Measurements from ENCODE around the gene HLA-B.
"Not testable (repeated sequence)": the region's sequence is repeated elsewhere in the genome, so short reads cannot be mapped to it uniquely, and the experiment has no call there.

The HLA-B gene

DNA sequence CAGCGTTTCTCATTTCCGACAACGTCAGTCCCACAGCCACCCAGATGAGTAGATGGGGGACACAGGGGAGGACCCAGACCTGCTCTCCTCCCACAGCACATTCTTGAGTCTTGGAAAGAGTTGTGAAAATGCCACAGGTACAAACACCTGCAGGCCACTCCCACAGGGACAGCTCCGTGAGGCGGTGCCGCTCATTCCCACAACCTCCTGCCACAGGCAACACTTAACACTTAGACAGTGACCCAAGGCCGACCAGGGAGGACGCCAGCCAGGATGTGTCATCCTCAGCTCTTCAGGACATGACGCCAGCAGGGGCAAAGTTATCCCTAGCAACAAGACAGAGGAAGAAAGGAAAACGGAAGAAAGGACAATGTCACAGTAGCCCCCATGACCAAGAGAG is 22.9 kb upstream of the HLA-B start:
- no peak overlapping the region for H3K4me2 ChIP-seq (ENCODE audit: low read length)
- no peaks in the 10 kb centered on the region for H3K36me3 ChIP-seq (ENCODE audit: control insufficient read depth, insufficient read depth, low read length)
- no peaks in the 10 kb centered on the region for H3K4me1 ChIP-seq
- no peaks in the 10 kb centered on the region for H3K79me2 ChIP-seq
- no peak overlapping the region for H2AFZ ChIP-seq
- H3K4me3 ChIP-seq (ENCODE audit: low read depth, low read length): no peak overlapping the region
- TF ChIP-seq, protein P1, sequence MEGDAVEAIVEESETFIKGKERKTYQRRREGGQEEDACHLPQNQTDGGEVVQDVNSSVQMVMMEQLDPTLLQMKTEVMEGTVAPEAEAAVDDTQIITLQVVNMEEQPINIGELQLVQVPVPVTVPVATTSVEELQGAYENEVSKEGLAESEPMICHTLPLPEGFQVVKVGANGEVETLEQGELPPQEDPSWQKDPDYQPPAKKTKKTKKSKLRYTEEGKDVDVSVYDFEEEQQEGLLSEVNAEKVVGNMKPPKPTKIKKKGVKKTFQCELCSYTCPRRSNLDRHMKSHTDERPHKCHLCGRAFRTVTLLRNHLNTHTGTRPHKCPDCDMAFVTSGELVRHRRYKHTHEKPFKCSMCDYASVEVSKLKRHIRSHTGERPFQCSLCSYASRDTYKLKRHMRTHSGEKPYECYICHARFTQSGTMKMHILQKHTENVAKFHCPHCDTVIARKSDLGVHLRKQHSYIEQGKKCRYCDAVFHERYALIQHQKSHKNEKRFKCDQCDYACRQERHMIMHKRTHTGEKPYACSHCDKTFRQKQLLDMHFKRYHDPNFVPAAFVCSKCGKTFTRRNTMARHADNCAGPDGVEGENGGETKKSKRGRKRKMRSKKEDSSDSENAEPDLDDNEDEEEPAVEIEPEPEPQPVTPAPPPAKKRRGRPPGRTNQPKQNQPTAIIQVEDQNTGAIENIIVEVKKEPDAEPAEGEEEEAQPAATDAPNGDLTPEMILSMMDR (IDR thresholded peaks at IDR 0.05): no peak
- H3K27ac ChIP-seq: no peak overlapping the region
- H3K9ac ChIP-seq: no peak overlapping the region
- H3K27me3 ChIP-seq (ENCODE audit: control insufficient read depth, insufficient read depth, low read length): no peaks in the 10 kb centered on the region
- H3K9me3 ChIP-seq (ENCODE audit: control insufficient read depth, low read length): no peaks in the 10 kb centered on the region

DNA sequence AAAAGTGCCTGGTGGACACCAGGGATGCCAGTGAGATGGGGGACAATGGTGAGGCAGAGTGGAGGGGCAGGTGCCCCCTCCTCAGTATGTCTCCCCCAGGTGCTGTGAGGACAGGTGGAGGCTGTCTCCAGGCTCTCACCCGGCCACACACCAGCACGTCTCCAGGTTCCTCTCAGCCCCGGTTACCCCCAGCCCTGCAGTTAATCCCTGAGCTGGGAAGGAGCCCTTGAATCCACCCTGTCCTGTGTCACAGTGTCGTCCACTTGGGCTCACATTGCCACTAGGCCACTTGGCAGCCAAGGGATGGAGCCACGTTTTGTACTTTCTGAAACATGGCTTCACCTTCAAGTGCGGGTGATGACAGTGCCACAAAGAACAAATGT is 21.7 kb upstream of the HLA-B start:
- H3K27me3 ChIP-seq (ENCODE audit: control insufficient read depth, insufficient read depth, low read length): no peaks in the 10 kb centered on the region
- H3K9ac ChIP-seq: no peak overlapping the region
- no peak overlapping the region for H3K4me2 ChIP-seq (ENCODE audit: low read length)
- H3K36me3 ChIP-seq (ENCODE audit: control insufficient read depth, insufficient read depth, low read length): no peaks in the 10 kb centered on the region
- H3K79me2 ChIP-seq: no peaks in the 10 kb centered on the region
- no peaks in the 10 kb centered on the region for H3K4me1 ChIP-seq
- no peak overlapping the region for H3K27ac ChIP-seq
- H3K9me3 ChIP-seq (ENCODE audit: control insufficient read depth, low read length): no peaks in the 10 kb centered on the region
- TF ChIP-seq, protein P1 (IDR thresholded peaks at IDR 0.05): no peak
- H2AFZ ChIP-seq: no peak overlapping the region
- H3K4me3 ChIP-seq (ENCODE audit: low read depth, low read length): no peak overlapping the region

DNA sequence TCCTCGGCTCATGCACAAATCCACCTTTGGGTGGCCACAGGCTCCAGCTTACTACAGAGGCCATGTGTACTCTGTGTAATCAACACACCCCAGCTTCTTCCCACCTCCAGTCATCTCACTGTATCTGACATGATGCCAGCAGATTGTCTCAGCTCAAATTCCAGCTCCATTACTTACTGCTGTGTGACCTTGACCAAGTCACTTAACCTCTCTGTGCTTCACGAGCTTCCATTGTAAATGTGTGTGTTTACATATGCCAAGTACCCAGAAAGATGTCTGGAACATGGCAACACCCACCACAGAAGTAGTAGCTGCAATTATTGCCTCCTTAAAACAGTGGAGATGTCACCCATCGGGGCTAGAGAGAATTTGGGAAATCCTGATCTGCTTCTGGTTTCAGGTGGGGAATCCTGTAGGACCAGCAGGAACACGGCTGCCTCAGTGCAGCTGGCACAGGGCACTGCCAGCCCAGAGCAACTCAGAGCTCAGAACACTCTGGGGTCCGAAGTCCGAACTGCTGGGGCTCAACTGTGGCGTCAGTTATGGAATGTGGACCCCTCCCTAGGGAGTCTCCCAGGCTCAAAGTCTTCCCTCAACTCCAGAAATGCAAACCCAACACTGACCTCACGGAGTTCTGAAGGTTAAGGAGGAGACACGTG is 21.2 kb upstream of the HLA-B start:
- TF ChIP-seq, protein P1 (IDR thresholded peaks at IDR 0.05): no peak
- no peak overlapping the region for H3K27ac ChIP-seq

DNA sequence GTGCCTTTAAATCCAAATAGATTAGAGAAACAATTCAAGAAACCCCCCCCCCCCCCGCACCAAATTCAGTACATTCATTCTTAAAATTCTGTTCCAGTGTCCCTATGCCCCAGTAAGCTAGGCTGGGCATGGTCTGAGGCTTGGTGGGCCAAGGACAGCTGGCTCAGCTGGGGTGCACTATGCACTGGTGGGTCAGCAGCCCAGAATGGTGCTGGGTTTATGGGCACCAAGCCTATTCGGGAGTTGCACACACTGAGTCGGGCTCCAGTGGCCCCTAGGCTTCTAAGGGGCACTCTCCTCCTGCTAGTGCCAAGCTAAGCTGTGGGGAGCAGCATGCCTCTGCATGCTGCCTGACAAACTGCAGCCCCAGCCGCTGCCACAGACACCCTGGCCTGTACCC is 20.1 kb upstream of the HLA-B start:
- H3K27ac ChIP-seq: no peak overlapping the region
- H3K27me3 ChIP-seq (ENCODE audit: control insufficient read depth, insufficient read depth, low read length): no peaks in the 10 kb centered on the region
- H3K79me2 ChIP-seq: no peaks in the 10 kb centered on the region
- H3K4me2 ChIP-seq (ENCODE audit: low read length): no peak overlapping the region
- H3K9ac ChIP-seq: no peak overlapping the region
- H3K4me3 ChIP-seq (ENCODE audit: low read depth, low read length): no peak overlapping the region
- H3K36me3 ChIP-seq (ENCODE audit: control insufficient read depth, insufficient read depth, low read length): no peaks in the 10 kb centered on the region
- no peak overlapping the region for H2AFZ ChIP-seq
- H3K4me1 ChIP-seq: no peaks in the 10 kb centered on the region
- TF ChIP-seq, protein P1 (IDR thresholded peaks at IDR 0.05): no peak
- no peaks in the 10 kb centered on the region for H3K9me3 ChIP-seq (ENCODE audit: control insufficient read depth, low read length)

More for the DNA sequence above, 21.2 kb upstream of the HLA-B start:
- no peaks in the 10 kb centered on the region for H3K79me2 ChIP-seq
- no peaks in the 10 kb centered on the region for H3K4me1 ChIP-seq
- H2AFZ ChIP-seq: no peak overlapping the region
- H3K4me2 ChIP-seq (ENCODE audit: low read length): no peak overlapping the region
- H3K9me3 ChIP-seq (ENCODE audit: control insufficient read depth, low read length): no peaks in the 10 kb centered on the region
- H3K36me3 ChIP-seq (ENCODE audit: control insufficient read depth, insufficient read depth, low read length): no peaks in the 10 kb centered on the region
- no peaks in the 10 kb centered on the region for H3K27me3 ChIP-seq (ENCODE audit: control insufficient read depth, insufficient read depth, low read length)
- H3K4me3 ChIP-seq (ENCODE audit: low read depth, low read length): no peak overlapping the region
- no peak overlapping the region for H3K9ac ChIP-seq

DNA sequence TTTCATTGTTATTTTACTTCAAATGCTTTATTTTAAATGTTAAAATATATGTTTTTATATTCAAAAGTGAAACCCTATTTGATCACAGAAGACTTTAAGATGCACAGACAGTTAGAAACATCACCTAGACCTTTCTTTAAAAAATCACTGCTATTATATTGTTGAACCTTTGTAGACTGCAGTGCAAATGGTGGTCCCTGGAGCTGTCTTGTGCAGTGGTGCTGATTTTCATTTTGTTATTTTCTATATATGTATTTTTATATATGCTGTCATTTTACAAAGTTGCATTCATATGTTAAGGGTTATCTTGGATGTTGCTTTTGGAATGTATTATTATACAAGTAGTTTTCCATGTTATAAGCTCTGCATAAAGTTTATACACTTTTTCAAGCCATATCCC is 18.7 kb upstream of the HLA-B start:
- H2AFZ ChIP-seq: no peak overlapping the region
- H3K9me3 ChIP-seq (ENCODE audit: control insufficient read depth, low read length): no peaks in the 10 kb centered on the region
- H3K9ac ChIP-seq: no peak overlapping the region
- H3K4me1 ChIP-seq: no peaks in the 10 kb centered on the region
- H3K36me3 ChIP-seq (ENCODE audit: control insufficient read depth, insufficient read depth, low read length): no peaks in the 10 kb centered on the region
- H3K4me3 ChIP-seq (ENCODE audit: low read depth, low read length): no peak overlapping the region
- no peak overlapping the region for H3K27ac ChIP-seq
- H3K79me2 ChIP-seq: no peaks in the 10 kb centered on the region
- TF ChIP-seq, protein P1 (IDR thresholded peaks at IDR 0.05): no peak
- no peak overlapping the region for H3K4me2 ChIP-seq (ENCODE audit: low read length)
- H3K27me3 ChIP-seq (ENCODE audit: control insufficient read depth, insufficient read depth, low read length): no peaks in the 10 kb centered on the region

DNA sequence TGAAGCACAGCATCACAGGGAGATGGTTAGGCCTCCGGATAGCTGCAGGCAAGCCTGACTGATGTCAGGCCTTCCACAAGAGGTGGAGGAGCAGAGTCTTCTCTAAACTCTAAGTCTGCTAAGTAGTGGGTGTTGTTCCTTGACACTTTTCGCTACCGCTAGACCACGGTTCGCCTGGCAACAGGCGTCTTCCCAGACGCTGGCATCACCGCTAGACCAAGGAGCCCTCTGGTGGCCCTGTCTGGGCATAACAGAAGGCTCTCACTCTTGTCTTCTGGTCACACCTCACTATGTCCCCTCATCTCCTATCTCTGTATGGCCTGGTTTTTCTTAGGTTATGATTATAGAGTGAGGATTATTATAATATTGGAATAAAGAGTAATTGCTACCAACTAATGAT is 17.1 kb upstream of the HLA-B start:
- H2AFZ ChIP-seq; H3K27me3 ChIP-seq (ENCODE audit: control insufficient read depth, insufficient read depth, low read length); H3K27ac ChIP-seq; H3K4me3 ChIP-seq (ENCODE audit: low read depth, low read length); H3K4me2 ChIP-seq (ENCODE audit: low read length); H3K4me1 ChIP-seq; H3K9ac ChIP-seq; H3K9me3 ChIP-seq (ENCODE audit: control insufficient read depth, low read length); H3K79me2 ChIP-seq; H3K36me3 ChIP-seq (ENCODE audit: control insufficient read depth, insufficient read depth, low read length): not testable (repeated sequence)

Data from parathyroid adenoma (tissue), 2 donors.